ENCODE results near the gene KEL.

Gene KEL

DNA sequence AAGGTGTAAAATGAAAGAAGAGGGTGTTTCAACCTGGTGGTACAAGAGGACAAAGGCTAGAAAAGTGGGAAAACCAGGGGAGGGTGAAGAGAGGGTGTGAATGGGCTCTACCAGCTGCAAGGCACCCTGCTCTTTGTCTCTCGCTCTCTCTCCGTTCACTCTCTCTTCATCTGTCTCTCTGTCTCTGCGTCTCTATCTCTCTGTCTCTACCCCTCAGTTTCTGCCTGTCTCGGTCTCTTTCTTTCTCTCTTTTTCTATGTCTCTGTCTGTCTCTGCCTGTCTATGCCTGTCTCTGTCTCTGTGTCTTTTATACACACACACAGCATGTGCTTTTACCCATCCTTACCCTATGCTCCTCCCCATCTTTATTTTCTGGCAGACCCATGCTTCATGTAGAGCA, 23.6 kb downstream of the KEL start:
- H3K36me3 ChIP-seq (ENCODE audit: control insufficient read depth, low read depth, low read length) = no peaks in the 10 kb centered on the region
- no peak overlapping the region for H3K27ac ChIP-seq (ENCODE audit: low read length)
- H3K4me3 ChIP-seq (ENCODE audit: low read length) = no peak overlapping the region
- no peaks in the 10 kb centered on the region for H3K27me3 ChIP-seq (ENCODE audit: control insufficient read depth, insufficient read depth, low read length)
- H3K4me1 ChIP-seq (ENCODE audit: control insufficient read depth, low read depth, low read length) = no peaks in the 10 kb centered on the region
- H3K9me3 ChIP-seq (ENCODE audit: control insufficient read depth, low read depth, low read length) = no peaks in the 10 kb centered on the region
- no peak overlapping the region for H3K9ac ChIP-seq (ENCODE audit: low read length)

DNA sequence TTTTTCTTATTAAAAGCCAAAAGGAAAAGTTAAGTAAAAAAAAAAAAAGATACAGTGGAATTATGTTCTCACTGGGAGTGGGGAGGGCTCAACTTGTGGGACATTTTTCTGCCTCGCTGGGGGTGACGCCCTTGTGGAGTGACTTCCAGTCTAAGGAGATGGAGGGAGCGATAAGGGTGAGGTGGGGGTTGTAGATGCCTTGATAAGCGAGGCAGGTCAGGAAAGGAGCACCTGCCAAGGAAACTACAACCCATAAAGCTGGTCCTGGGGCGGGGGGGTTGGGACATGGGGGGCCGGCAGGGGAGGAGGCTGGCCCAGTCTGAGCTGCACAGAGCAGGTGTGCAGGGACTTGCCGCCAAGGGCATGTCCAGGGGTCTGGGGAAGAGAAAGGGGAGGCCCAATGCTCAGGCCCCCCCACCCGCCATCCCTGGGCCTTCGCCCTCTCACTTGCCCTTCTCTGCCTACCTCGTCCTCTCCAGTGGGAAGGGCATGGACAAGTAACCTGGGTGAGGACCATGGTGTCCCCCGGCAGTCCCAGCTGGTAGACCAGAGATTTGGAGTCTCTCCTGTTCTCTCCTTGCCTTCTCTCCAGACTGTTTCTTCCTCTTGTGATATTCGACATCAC, 26.1 kb downstream of the KEL start:
- no peaks in the 10 kb centered on the region for H3K27me3 ChIP-seq (ENCODE audit: control insufficient read depth, insufficient read depth, low read length)
- H3K4me3 ChIP-seq (ENCODE audit: low read length) = no peak overlapping the region
- no peak overlapping the region for H3K27ac ChIP-seq (ENCODE audit: low read length)
- H3K9me3 ChIP-seq (ENCODE audit: control insufficient read depth, low read depth, low read length) = no peaks in the 10 kb centered on the region
- no peak overlapping the region for H3K9ac ChIP-seq (ENCODE audit: low read length)
- H3K36me3 ChIP-seq (ENCODE audit: control insufficient read depth, low read depth, low read length) = no peaks in the 10 kb centered on the region
- peaks cover 7% of the 10 kb centered on the region for H3K4me1 ChIP-seq (ENCODE audit: control insufficient read depth, low read depth, low read length)

- Histone ChIP-seq H3K9ac (ENCODE audit: low read length) (no peak overlapping the region), H3K27me3 (ENCODE audit: control insufficient read depth, insufficient read depth, low read length) (no peaks in the 10 kb centered on the region), H3K36me3 (ENCODE audit: control insufficient read depth, low read depth, low read length) (no peaks in the 10 kb centered on the region), H3K9me3 (ENCODE audit: control insufficient read depth, low read depth, low read length) (no peaks in the 10 kb centered on the region), H3K4me3 (ENCODE audit: low read length) (no peak overlapping the region), H3K4me1 (ENCODE audit: control insufficient read depth, low read depth, low read length) (peaks cover 7% of the 10 kb centered on the region), H3K27ac (ENCODE audit: low read length) (no peak overlapping the region)
Observed at GRCh38 chr7:142934056-142934455, 28.1 kb downstream of the KEL start.

- Histone ChIP-seq H3K9ac (ENCODE audit: low read length) (no peak within 1 kb of the TSS), H3K27me3 (ENCODE audit: control insufficient read depth, insufficient read depth, low read length) (no peaks in the 10 kb centered on the region), H3K27ac (ENCODE audit: low read length) (no peak within 1 kb of the TSS), H3K9me3 (ENCODE audit: control insufficient read depth, low read depth, low read length) (no peaks in the 10 kb centered on the region), H3K4me1 (ENCODE audit: control insufficient read depth, low read depth, low read length) (peaks cover 7% of the 10 kb centered on the region), H3K4me3 (ENCODE audit: low read length) (no peak within 1 kb of the TSS), H3K36me3 (ENCODE audit: control insufficient read depth, low read depth, low read length) (no peaks in the 10 kb centered on the region)
Observed at GRCh38 chr7:142933624-142934023, 28.5 kb downstream of the KEL start, which contains the start of gene TRPV5. TSS of gene TRPV5 (minus strand) at chr7:142933746. CDS start at chr7:142933459, 287 bp downstream.

DNA sequence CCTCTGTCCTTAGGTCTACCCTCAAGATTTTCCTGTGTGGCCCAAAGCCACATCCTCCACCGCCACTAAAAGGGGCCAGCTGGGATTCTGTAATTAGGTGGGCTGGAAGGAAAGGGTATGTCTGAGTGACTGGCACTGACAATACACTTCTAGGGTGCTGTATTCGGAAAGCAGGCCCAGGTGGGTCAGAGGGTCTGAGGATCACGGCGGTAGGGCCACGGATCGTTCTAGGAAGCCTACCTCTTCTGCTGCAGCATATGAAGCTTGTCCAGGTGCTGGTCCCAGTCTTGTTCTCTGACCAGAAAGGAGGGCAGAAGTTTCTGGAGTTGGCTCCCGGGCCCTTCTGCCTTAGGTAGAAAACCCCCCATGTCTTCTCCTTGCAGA, 29.1 kb downstream of the KEL start:
- peaks cover 7% of the 10 kb centered on the region for H3K4me1 ChIP-seq (ENCODE audit: control insufficient read depth, low read depth, low read length)
- no peaks in the 10 kb centered on the region for H3K9me3 ChIP-seq (ENCODE audit: control insufficient read depth, low read depth, low read length)
- no peak overlapping the region for H3K4me3 ChIP-seq (ENCODE audit: low read length)
- no peak overlapping the region for H3K9ac ChIP-seq (ENCODE audit: low read length)
- H3K36me3 ChIP-seq (ENCODE audit: control insufficient read depth, low read depth, low read length) = no peaks in the 10 kb centered on the region
- H3K27me3 ChIP-seq (ENCODE audit: control insufficient read depth, insufficient read depth, low read length) = no peaks in the 10 kb centered on the region
- no peak overlapping the region for H3K27ac ChIP-seq (ENCODE audit: low read length)

DNA sequence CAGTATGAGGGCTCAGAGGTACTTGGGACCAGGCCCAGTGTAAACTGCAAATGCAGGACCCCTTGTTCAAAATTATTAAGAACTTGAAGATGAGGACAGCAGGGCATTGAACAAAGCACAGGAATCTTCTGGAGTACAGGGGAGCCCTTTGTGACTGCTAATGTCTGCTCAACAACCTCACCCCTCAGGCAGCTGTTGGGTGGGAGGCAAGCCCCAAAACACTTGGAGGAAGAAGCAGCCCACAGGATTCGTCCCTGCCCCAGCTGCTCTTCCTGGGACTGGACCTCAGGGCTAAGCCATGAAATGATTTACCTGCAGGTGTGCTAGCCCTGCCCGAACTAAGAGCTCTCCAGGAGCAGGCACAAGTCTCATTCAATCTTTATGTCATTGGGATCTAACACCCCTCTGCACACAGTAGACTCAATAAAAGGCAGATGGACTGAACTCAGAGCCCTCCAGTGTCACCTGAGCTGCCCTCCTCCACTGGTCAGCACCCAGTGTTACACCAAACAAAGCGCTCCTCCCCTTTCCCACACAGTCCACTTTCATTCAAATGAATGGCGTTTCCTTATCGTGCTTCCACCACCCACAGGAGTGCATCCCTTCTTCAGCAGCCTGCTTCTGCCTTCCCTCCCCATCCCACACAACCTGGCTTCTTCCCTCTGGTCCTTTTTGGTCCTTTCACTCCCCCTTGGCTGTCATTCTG, 29.6 kb downstream of the KEL start:
- Histone ChIP-seq H3K27ac (ENCODE audit: low read length) (no peak overlapping the region), H3K4me3 (ENCODE audit: low read length) (no peak overlapping the region), H3K36me3 (ENCODE audit: control insufficient read depth, low read depth, low read length) (no peaks in the 10 kb centered on the region), H3K4me1 (ENCODE audit: control insufficient read depth, low read depth, low read length) (peaks cover 7% of the 10 kb centered on the region), H3K27me3 (ENCODE audit: control insufficient read depth, insufficient read depth, low read length) (no peaks in the 10 kb centered on the region), H3K9me3 (ENCODE audit: control insufficient read depth, low read depth, low read length) (no peaks in the 10 kb centered on the region), H3K9ac (ENCODE audit: low read length) (no peak overlapping the region)

- Histone ChIP-seq H3K27me3 (ENCODE audit: control insufficient read depth, insufficient read depth, low read length) (peaks cover 12% of the 10 kb centered on the region), H3K4me3 (ENCODE audit: low read length) (no peak overlapping the region), H3K9me3 (ENCODE audit: control insufficient read depth, low read depth, low read length) (no peaks in the 10 kb centered on the region), H3K36me3 (ENCODE audit: control insufficient read depth, low read depth, low read length) (no peaks in the 10 kb centered on the region), H3K4me1 (ENCODE audit: control insufficient read depth, low read depth, low read length) (peaks cover 7% of the 10 kb centered on the region), H3K27ac (ENCODE audit: low read length) (no peak overlapping the region), H3K9ac (ENCODE audit: low read length) (no peak overlapping the region)
Observed at GRCh38 chr7:142930126-142930730, 31.9 kb downstream of the KEL start.

GRCh38 chr7:142927949-142928348, 34.2 kb downstream of the KEL start:
- peaks cover 5% of the 10 kb centered on the region for H3K4me1 ChIP-seq (ENCODE audit: control insufficient read depth, low read depth, low read length)
- H3K4me3 ChIP-seq (ENCODE audit: low read length) = no peak overlapping the region
- peaks cover 12% of the 10 kb centered on the region for H3K27me3 ChIP-seq (ENCODE audit: control insufficient read depth, insufficient read depth, low read length)
- no peaks in the 10 kb centered on the region for H3K9me3 ChIP-seq (ENCODE audit: control insufficient read depth, low read depth, low read length)
- H3K27ac ChIP-seq (ENCODE audit: low read length) = no peak overlapping the region
- no peak overlapping the region for H3K9ac ChIP-seq (ENCODE audit: low read length)
- H3K36me3 ChIP-seq (ENCODE audit: control insufficient read depth, low read depth, low read length) = no peaks in the 10 kb centered on the region

- Histone ChIP-seq H3K27ac (ENCODE audit: low read length) (no peak overlapping the region), H3K9ac (ENCODE audit: low read length) (no peak overlapping the region), H3K9me3 (ENCODE audit: control insufficient read depth, low read depth, low read length) (no peaks in the 10 kb centered on the region), H3K4me3 (ENCODE audit: low read length) (no peak overlapping the region), H3K36me3 (ENCODE audit: control insufficient read depth, low read depth, low read length) (no peaks in the 10 kb centered on the region), H3K4me1 (ENCODE audit: control insufficient read depth, low read depth, low read length) (no peaks in the 10 kb centered on the region), H3K27me3 (ENCODE audit: control insufficient read depth, insufficient read depth, low read length) (peaks cover 12% of the 10 kb centered on the region)
Observed at GRCh38 chr7:142927085-142927745, 34.9 kb downstream of the KEL start.

DNA sequence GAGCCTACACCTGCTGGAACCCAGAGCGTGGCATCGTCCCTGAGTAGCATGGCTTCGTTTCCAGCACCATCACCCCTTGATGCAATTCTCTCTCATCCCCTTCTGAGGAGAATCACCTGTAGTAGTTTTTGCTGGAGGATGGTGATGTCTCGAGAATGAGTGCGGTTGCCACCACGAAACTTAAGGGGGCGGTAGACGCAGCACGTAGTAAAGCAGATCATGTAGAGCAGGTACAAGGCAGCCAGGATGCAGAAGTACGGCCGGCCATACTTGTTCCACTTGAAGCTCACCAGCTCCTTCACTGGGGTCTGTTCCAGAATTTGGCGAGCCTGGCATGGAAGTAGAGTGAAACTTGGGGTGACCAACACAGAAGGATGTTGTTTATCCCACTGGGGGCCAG, 36.8 kb downstream of the KEL start:
- H3K9ac ChIP-seq (ENCODE audit: low read length) = no peak overlapping the region
- peaks cover 12% of the 10 kb centered on the region for H3K27me3 ChIP-seq (ENCODE audit: control insufficient read depth, insufficient read depth, low read length)
- H3K27ac ChIP-seq (ENCODE audit: low read length) = no peak overlapping the region

GRCh38 chr7:142923391-142923790, 38.8 kb downstream of the KEL start:
- no peak overlapping the region for H3K9ac ChIP-seq (ENCODE audit: low read length)
- H3K9me3 ChIP-seq (ENCODE audit: control insufficient read depth, low read depth, low read length) = no peaks in the 10 kb centered on the region
- H3K36me3 ChIP-seq (ENCODE audit: control insufficient read depth, low read depth, low read length) = no peaks in the 10 kb centered on the region
- H3K4me3 ChIP-seq (ENCODE audit: low read length) = no peak overlapping the region
- H3K27ac ChIP-seq (ENCODE audit: low read length) = no peak overlapping the region
- H3K4me1 ChIP-seq (ENCODE audit: control insufficient read depth, low read depth, low read length) = no peaks in the 10 kb centered on the region
- H3K27me3 ChIP-seq (ENCODE audit: control insufficient read depth, insufficient read depth, low read length) = peaks cover 12% of the 10 kb centered on the region

More for the DNA sequence above, 36.8 kb downstream of the KEL start:
- no peaks in the 10 kb centered on the region for H3K4me1 ChIP-seq (ENCODE audit: control insufficient read depth, low read depth, low read length)
- no peaks in the 10 kb centered on the region for H3K36me3 ChIP-seq (ENCODE audit: control insufficient read depth, low read depth, low read length)
- no peaks in the 10 kb centered on the region for H3K9me3 ChIP-seq (ENCODE audit: control insufficient read depth, low read depth, low read length)
- no peak overlapping the region for H3K4me3 ChIP-seq (ENCODE audit: low read length)
